K562 treated with DMSO at 1 percent for 4 hours (cell line): ENCODE measurements around the gene CHL1. TPM values are rescaled to one million over a fixed set of nuclear protein-coding genes. Genes with fewer than 3 reads are reported as not detected.

Source experiments
- total RNA-seq: library from RNA; unstranded; fragments of 300-600 nt; gene quantifications from 2 replicates; pipeline ENCODE4 v1.2.3, GENCODE V29; 2022; ENCODE audit not compliant: insufficient read depth

CHL1 gene, protein sequence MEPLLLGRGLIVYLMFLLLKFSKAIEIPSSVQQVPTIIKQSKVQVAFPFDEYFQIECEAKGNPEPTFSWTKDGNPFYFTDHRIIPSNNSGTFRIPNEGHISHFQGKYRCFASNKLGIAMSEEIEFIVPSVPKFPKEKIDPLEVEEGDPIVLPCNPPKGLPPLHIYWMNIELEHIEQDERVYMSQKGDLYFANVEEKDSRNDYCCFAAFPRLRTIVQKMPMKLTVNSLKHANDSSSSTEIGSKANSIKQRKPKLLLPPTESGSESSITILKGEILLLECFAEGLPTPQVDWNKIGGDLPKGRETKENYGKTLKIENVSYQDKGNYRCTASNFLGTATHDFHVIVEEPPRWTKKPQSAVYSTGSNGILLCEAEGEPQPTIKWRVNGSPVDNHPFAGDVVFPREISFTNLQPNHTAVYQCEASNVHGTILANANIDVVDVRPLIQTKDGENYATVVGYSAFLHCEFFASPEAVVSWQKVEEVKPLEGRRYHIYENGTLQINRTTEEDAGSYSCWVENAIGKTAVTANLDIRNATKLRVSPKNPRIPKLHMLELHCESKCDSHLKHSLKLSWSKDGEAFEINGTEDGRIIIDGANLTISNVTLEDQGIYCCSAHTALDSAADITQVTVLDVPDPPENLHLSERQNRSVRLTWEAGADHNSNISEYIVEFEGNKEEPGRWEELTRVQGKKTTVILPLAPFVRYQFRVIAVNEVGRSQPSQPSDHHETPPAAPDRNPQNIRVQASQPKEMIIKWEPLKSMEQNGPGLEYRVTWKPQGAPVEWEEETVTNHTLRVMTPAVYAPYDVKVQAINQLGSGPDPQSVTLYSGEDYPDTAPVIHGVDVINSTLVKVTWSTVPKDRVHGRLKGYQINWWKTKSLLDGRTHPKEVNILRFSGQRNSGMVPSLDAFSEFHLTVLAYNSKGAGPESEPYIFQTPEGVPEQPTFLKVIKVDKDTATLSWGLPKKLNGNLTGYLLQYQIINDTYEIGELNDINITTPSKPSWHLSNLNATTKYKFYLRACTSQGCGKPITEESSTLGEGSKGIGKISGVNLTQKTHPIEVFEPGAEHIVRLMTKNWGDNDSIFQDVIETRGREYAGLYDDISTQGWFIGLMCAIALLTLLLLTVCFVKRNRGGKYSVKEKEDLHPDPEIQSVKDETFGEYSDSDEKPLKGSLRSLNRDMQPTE (N-terminal part only)
- not detected in 2 replicates for total RNA-seq

DNA sequence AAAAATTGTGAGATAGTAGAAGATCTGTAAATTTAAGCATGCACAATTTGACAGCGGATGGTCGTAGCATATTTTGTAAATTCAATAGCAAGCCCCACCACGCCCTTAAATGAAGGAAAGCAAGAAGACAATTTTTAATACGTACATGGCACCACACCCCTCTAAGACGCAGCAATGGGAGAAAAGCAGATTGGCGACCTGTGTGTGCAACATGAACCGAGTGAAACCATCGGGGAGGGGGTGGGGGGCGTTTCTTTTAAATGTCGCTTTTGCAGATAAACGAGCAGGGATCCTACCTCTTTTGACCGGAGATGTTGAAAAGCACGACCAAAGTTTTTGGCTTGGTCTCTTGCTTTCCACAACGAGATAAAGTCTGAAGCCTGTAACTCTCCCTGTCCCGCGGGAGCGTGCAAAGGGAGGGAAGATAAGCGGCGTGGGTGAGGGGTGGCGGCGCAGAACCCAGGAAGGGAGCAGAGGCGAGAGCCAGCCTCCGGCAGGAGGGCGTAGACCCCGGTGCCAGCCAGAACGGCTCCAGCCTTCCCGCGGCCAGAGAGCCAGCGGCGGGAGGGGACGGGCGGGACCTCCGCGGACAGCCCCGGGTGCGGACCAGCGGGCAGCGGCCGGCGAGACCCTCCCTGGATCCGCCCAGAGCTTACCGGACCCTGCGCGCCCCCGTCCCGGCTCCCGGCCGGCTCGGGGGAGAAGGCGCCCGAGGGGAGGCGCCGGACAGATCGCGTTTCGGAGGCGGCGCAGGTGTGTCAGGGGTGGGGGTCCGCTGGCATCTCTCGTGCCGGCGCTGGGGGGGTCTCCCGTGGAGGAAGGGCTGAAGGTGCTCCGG is at the start of gene CHL1:
CHL1 (plus strand) TSS at position 453 of the 838 bp plus-strand sequence. CDS start 123,014 bp downstream, outside the sequence.

